Measurements from ENCODE around the gene FAR2. TPM values are rescaled to one million over a fixed set of nuclear protein-coding genes. Genes with fewer than 3 reads are reported as not detected.

FAR2 gene
- total RNA-seq, 6 donors from 2014 or later: 6.0 to 25.7 (median 15.9) TPM

GRCh38 chr12:29191267-29191850 lies 42.3 kb downstream of the FAR2 start:
- H3K27ac ChIP-seq: no peak overlapping the region
- WGBS, 2 donors: 88 to 90% methylated on average over 6 of the region's 6 CpGs
- H3K27me3 ChIP-seq: no peaks in the 10 kb centered on the region
- no peaks in the 10 kb centered on the region for H3K9me3 ChIP-seq
- DNase-seq: no peak
- H3K36me3 ChIP-seq: no peaks in the 10 kb centered on the region
- no peak for TF ChIP-seq POLR2A (IDR thresholded peaks at IDR 0.05)
- TF ChIP-seq EP300 (IDR thresholded peaks at IDR 0.05): no peak
- TF ChIP-seq POLR2AphosphoS5 (IDR thresholded peaks at IDR 0.05): no peak
- TF ChIP-seq CTCF (IDR thresholded peaks at IDR 0.05): no peak
- no peaks in the 10 kb centered on the region for H3K4me1 ChIP-seq
- H3K4me3 ChIP-seq: no peak overlapping the region
- no peak for ATAC-seq (ENCODE audit: low FRiP score in 2 of 2)

DNA sequence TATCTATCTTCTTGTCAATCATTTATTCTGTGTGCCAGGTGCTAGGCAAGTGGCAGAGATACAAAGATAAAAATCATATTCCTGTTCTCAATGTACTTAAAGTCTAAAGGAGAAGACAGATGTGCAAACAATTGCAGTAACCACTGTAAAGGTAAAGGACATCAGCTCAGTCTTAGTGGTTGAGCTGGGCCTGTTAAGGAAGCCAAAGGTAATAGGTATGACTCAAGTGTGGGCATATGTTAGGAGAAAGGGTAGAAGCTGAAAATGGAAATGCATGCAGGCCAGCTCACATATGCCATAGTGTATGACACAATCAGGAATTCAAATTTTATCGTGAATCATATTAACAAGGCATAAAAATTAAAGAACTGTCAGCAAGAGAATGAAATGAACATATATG lies 49.8 kb downstream of the FAR2 start:
- no peak for ATAC-seq (ENCODE audit: low FRiP score in 2 of 2)
- no peaks in the 10 kb centered on the region for H3K9me3 ChIP-seq
- H3K4me3 ChIP-seq: no peak overlapping the region
- H3K27me3 ChIP-seq: no peaks in the 10 kb centered on the region
- no peaks in the 10 kb centered on the region for H3K4me1 ChIP-seq
- TF ChIP-seq POLR2AphosphoS5 (IDR thresholded peaks at IDR 0.05) (no peak), POLR2A (IDR thresholded peaks at IDR 0.05) (no peak), CTCF (IDR thresholded peaks at IDR 0.05) (no peak), EP300 (IDR thresholded peaks at IDR 0.05) (no peak)
- WGBS, 2 donors: 90 to 100% methylated on average over 1 of the region's 1 CpG
- no peak overlapping the region for H3K27ac ChIP-seq
- H3K36me3 ChIP-seq: no peaks in the 10 kb centered on the region
- DNase-seq: no peak

GRCh38 chr12:29200586-29200985 lies 51.5 kb downstream of the FAR2 start:
- Histone ChIP-seq H3K27ac (no peak overlapping the region), H3K36me3 (no peaks in the 10 kb centered on the region), H3K9me3 (no peaks in the 10 kb centered on the region), H3K27me3 (no peaks in the 10 kb centered on the region), H3K4me1 (no peaks in the 10 kb centered on the region), H3K4me3 (no peak overlapping the region)
- 40 to 47% methylated on average over 5 of the region's 5 CpGs for WGBS, 2 donors
- ATAC-seq (ENCODE audit: low FRiP score in 2 of 2): no peak
- no peak for DNase-seq
- TF ChIP-seq CTCF (IDR thresholded peaks at IDR 0.05) (no peak), POLR2AphosphoS5 (IDR thresholded peaks at IDR 0.05) (no peak), POLR2A (IDR thresholded peaks at IDR 0.05) (no peak), EP300 (IDR thresholded peaks at IDR 0.05) (no peak)

DNA sequence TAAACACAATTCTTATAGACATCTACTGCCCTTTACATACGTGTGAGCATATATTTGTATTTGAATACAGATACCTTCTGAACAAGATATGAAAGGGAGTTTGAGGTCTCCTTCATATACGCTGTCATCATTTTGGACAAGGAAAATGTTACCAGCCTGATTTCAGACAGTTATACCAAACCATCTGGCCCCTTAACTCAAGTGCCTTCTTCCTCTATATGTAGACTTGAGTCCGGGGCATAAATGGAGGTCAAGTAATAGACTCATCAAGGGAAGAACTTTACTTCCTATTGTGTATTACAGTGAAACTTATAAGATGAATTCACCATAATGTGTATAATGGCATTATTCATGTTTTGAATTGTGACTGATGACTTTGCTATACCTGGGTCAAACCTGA lies 52.2 kb downstream of the FAR2 start:
- no peak for DNase-seq
- H3K9me3 ChIP-seq: no peaks in the 10 kb centered on the region
- no peaks in the 10 kb centered on the region for H3K27me3 ChIP-seq
- no peaks in the 10 kb centered on the region for H3K4me1 ChIP-seq
- H3K27ac ChIP-seq: no peak overlapping the region
- 66% methylated on average over 3 of the region's 3 CpGs for WGBS, 2 donors
- H3K4me3 ChIP-seq: no peak overlapping the region
- no peak for ATAC-seq (ENCODE audit: low FRiP score in 2 of 2)
- H3K36me3 ChIP-seq: no peaks in the 10 kb centered on the region
- TF ChIP-seq POLR2AphosphoS5 (IDR thresholded peaks at IDR 0.05) (no peak), POLR2A (IDR thresholded peaks at IDR 0.05) (no peak), CTCF (IDR thresholded peaks at IDR 0.05) (no peak), EP300 (IDR thresholded peaks at IDR 0.05) (no peak)

GRCh38 chr12:29201746-29202145 lies 52.7 kb downstream of the FAR2 start:
- Histone ChIP-seq H3K9me3 (no peaks in the 10 kb centered on the region), H3K4me3 (no peak overlapping the region), H3K27ac (no peak overlapping the region), H3K36me3 (no peaks in the 10 kb centered on the region), H3K4me1 (peaks cover 0 to under 1% (median 0%) of the 10 kb centered on the region in 4 donors), H3K27me3 (no peaks in the 10 kb centered on the region)
- ATAC-seq (ENCODE audit: low FRiP score in 2 of 2) (no peak), DNase-seq (no peak)
- TF ChIP-seq EP300 (IDR thresholded peaks at IDR 0.05): no peak
- TF ChIP-seq POLR2A (IDR thresholded peaks at IDR 0.05): no peak
- TF ChIP-seq CTCF (IDR thresholded peaks at IDR 0.05): no peak
- no peak for TF ChIP-seq POLR2AphosphoS5 (IDR thresholded peaks at IDR 0.05)
- WGBS, 2 donors: 58 to 66% methylated on average over 2 of the region's 2 CpGs

Measured in upper lobe of left lung (tissue), 6 donors.